GM18861 (cell line): ENCODE data around the gene CPNE2.
A peak's percentile ranks its signal among the peaks of the same experiment; 100 is the strongest.
"Not testable (repeated sequence)": the region's sequence is repeated elsewhere in the genome, so short reads cannot be mapped to it uniquely, and the experiment has no call there.

ENCODE experiments used
- ATAC-seq: cut with Tn5 transposase; IDR thresholded peaks from one replicate; pipeline ENCODE4 v1.9.1; 2021; ENCODE audit not compliant: unreplicated experiment

CPNE2 gene

DNA sequence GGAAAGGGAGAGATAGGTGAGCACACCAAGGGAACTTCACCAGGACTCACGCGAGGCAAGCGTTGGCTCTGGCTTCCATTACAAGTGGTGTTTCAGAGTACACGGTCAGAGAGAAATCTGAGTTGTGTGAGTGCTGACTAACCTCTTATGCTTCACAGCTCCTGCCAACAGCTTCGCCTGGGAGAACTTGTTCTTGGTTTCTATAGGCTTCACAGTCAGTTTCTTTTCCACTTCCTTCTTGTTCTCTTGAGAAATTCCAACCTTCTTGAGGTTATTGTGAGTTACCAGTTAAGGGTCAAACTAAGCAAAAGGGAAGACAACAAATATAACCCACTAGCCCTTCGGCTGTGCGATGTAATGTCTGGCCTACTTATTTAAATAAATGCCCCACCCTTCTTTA, 74.6 kb downstream of the CPNE2 start:
- ATAC-seq = no peak

DNA sequence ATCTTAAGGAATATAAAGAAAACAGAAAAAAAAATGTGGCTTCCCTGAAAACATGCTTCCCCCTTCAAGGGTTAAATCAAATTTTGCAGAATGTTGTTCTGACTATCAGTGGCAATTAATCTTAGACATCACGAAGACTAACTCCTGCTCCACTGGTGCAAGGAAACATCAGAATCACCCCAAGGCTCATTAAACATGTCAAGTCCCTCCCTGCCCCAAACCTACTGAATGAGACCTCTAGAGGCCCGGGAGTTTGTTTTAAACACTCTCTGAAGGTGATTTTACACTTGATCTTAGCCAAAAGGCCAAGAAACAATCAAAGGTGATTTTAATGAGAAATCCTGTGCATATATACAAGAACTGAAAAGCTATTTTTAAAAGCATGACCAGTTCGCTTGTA, 75.2 kb downstream of the CPNE2 start:
- ATAC-seq = no peak

DNA sequence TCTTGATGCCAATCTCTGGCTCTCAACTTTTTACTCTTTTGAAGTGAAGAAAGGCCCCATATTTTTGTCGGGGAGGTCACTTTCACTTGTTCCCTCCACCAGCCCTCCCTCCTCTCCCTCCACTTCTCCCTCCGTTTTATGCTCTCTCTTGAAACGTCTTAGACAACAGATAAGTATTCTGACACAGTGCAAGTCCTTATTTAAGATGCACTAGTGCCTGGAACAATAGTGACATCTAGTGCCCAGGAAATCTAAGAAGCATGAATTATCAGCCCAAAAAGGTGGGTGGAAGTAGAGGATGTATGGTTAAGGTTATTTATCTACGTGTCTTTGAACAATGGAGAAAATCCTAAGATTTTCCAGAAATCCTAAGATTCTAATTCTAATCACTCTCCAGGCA, 75.6 kb downstream of the CPNE2 start:
- ATAC-seq = no peak

DNA sequence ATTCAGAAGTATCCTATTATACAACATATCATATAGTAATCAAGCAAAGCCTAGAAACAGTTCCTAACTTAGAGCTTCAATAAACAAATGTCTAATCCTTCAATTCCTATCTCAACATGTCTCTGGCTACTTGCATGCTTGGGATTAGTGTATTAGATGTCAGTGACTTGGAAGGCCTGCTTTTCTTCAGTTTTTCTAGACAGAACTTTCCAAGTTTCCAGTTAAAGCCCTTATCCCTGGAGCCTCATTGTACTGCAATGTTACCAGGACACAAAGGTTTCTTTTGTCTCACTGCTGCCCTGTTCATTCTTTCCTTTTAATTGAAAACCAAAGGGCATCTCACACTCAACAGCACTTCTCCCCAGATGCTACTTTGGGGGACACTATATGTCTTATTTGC, 76.9 kb downstream of the CPNE2 start:
- no peak for ATAC-seq

DNA sequence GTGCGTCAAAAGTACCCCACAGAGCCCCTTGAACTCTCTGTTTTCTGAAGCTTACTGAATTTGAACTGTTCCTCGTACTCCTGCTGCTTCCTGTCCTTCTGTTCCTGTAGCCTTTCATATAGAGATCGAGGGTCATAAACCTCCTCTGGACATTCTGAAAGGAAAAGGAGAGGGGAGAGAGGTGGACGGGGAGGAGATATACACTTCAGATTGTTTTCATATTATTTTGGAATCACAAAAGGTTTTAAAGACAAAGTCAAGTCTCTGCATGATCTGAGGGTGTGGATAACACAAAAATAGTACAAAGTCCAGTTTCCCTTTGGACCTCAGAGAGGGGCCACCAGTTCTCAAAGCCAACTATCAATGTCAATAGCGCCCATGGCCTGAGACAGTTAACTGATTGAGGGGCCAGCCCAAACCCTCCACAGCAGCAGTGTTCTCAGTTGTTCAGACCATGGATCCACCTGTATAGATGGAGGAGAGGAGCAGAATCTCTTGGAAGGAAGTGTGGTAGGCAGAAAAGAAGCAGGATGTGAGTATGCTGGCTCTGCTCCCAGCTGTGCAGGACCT, 80.4 kb downstream of the CPNE2 start:
- no peak for ATAC-seq

DNA sequence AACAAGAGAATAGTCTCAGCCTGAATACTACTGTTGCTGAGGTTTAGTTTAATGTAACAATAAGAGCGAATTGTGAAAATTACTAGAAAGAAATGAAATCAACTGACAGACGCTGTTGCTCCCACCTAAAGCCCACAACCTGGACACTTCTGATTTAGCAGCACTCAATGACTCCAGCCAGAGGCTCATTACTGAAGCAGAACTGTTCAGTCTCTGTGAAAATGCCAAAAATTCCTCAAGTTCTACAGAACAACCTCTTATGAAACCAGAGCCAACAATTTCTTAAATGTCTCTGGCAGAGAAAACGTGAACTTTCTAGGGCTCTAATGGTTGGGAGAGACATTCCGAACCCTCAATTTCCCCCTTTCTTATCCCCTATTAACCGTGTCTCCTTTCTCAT, 83.5 kb downstream of the CPNE2 start:
- ATAC-seq = no peak

DNA sequence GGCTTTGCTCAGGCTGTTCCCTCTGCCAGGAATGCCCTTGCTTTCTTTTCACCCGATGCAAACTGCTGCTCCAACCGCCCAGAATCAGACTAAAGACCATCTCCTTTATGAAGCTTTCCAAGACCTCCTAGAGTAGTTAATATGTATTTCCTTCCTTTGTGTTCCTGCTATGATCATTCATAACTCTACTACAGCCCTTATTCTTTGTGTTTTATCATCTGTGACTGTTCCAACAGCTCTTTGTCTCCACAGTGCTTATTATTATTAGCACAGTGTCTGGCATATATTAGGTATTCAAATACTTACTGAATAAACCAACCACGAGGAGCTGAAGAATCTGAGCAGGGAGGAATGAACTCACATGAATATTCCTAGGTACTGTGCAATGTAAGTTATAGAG, 85.8 kb downstream of the CPNE2 start:
- no peak for ATAC-seq

DNA sequence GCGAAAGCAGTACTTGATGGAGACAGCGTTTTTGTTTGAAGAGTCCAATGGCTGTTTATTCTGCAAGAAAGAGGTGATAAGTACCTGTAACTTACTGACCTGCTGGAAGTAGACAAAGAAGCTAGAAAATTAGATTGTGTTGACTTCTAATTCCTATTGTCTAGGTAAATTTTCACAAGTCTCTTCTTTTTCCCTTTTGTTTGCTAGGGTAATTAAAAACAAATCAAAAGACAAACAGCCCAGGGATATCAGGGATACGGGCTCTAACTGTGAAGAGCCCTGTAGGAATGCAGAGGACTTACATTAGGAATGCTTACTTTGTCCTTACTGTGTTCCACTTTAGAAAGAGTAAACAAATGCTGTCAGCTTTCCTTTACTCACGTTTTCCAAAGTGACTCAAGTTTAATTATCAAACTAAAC, 86.4 kb downstream of the CPNE2 start:
- ATAC-seq = no peak

DNA sequence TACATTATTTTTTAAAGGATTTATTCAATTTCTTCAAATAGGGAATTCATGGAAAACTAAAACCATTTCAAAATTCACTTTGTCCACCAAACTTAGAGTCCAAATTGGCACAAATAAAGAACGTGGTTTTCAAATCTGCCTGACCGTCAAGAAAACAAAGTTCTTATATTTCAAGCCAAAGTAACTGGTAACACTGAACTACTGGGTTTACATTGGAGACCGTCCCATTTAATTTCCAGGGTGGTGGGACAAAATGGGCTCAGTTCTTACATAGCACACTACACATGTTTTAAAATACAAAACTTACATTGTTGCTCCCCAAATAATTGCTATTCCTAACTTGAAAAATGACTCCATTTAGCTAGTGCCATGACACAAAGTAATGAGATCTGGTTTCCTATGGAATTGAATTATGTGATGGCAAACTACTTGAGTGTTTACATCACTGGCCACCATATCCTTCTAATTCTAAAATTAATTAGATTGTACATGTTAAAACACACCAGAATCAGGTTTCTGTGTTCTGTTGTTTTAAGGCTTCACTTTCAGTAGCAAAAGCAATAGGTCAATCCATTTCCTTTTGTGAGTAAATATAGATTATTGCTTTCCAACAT, 86.9 kb downstream of the CPNE2 start:
- ATAC-seq = no peak

DNA sequence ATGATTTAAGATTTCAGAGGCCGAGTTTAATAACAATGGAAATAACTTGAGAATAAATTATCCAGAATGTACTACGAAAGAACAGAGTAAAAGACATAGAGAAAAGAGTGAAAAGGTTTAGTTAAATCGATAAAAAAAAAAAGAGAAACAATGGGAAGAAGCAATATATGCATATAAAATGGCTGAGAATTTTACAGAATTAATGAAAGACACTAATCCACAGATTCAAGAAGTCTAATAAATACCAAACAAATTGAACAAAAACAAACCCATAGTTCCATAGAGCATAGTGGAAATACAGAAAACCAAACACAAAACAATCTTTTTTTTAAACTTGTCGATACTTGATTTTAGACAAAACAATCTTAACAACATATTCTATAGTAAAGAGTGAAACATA, 91.7 kb downstream of the CPNE2 start:
- no peak for ATAC-seq

DNA sequence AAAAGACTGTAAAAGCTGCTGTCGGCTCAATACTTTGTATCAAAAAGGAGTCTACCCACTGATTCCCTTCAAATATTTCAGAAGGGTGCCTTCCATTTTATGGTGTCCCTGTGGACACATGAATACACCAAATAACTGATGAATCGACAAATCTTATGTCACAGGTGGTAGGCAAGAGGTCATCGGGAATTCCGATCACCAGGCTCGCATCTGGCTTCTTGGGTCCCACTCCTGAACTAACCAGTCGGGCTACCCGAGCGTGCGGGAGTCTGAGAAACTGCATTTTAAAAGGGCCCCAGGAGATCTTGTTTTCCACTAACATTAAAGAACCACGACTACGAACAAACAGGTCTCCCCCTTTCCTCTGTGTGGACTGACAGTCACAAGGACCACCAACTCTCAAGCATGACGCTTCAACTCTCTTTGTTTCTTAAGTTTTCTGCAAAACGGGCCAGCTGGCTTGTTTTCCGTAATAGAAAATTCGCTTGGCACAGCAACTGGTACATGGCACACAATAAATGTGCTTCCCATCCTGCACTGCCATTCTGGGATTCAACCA, 92.6 kb downstream of the CPNE2 start:
- ATAC-seq = no peak

DNA sequence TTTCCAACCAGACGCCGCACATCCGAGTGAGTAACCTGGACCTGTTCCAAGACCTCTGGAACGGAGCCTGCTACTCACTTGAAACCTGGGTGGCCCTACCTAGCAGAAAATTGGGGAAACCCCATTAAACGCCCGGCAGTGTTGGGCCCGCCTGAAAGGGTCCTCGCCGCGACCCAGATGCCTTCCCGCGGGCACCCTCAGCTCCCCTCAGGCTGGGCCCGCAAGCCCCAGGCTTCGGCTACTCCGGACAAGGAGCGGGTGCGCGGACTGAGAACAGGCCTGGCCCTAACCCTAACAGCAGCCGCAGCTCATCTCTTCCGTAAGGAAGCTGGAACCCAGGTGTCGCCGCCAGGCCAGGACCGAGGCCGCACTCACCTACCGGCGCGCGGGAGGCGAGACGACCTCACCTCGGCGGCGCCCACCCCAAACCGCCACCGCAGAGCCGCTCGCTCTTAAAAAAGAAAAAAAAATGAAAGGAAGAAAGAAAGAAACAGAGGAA, 93.1 kb downstream of the CPNE2 start:
- ATAC-seq = peak; percentile 20

DNA sequence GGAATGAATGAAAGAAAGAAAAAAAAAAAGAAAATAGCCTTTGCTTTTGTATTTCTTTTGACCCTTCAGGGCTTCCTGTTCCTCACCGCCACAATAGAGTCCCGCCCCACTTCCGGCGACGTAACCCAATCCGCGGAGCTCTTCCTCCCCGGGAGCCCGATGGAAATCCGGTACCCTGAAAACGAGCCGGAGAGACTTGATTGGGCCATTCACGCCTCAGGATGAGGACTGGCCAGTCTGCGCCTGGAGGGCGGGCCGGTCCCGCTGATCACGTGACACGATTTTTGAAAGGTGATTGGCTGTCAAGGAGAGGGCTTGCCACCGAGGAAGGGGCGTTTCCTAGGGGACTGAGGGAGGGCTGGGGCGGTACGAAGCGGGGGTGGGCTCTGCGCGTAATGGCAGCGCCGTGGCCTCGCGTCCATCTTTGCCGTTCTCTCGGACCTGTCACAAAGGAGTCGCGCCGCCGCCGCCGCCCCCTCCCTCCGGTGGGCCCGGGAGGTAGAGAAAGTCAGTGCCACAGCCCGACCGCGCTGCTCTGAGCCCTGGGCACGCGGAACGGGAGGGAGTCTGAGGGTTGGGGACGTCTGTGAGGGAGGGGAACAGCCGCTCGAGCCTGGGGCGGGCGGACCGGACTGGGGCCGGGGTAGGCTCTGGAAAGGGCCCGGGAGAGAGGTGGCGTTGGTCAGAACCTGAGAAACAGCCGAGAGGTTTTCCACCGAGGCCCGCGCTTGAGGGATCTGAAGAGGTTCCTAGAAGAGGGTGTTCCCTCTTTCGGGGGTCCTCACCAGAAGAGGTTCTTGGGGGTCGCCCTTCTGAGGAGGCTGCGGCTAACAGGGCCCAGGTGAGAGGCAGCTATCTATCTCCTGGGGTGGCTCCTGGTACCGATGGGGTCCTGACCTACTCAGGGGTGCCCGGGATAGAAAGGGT, 93.8 kb downstream of the CPNE2 start, which contains the start of the genes PSME3IP1 and RSPRY1:
PSME3IP1 (minus strand) TSS at position 95 of the 927 bp plus-strand sequence. CDS start 12,185 bp downstream, outside the sequence.
RSPRY1 (plus strand) TSS at position 385 of the 927 bp plus-strand sequence. CDS start 18,330 bp downstream, outside the sequence.
- ATAC-seq = peak; percentile 85

DNA sequence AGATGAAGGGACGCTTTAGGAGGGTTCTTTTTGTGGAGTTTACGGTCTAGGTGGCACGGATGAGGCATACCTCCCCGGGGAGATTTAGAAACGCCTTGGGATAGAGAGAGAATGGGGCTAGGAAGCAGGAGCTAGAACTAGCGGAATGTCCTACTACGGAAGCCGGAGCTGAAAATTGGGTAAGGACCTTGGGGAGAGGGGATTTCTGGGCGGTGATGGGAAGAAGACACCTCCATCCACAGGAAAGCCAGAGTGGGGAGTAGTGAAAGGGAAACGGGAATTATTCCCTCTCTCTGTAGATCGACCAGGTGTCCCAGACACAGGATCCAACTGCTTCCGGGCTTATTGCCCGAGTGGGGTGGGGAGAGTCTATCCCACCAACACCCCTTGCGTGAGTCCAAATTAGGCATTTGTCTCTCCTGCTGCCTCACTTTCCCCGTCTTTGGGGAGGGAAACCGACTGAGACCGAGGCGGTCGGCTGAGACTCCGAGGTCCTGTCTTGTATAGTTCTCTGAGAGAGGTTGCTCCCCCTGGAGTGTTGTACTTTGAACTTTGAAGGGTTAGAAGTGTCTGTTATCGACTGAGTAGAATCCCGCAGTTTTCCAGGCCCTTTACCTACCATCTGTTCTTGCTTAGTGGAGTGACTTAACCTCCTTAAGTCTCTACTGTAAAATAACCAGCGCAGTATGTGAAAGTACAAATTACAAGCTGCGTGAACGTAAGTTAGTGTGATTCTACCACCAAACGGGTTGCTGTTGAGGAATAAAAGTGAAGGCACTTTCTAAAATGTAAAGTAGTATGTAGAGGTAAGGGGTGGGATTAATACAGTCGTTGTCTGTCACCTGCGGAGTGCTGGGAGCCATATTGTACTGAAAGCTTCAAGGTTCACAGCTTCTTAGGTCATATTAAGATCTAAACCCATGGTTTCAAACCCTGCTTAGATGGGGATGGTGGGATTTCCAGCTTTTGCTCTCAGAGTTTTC, 94.8 kb downstream of the CPNE2 start:
- ATAC-seq = no peak

DNA sequence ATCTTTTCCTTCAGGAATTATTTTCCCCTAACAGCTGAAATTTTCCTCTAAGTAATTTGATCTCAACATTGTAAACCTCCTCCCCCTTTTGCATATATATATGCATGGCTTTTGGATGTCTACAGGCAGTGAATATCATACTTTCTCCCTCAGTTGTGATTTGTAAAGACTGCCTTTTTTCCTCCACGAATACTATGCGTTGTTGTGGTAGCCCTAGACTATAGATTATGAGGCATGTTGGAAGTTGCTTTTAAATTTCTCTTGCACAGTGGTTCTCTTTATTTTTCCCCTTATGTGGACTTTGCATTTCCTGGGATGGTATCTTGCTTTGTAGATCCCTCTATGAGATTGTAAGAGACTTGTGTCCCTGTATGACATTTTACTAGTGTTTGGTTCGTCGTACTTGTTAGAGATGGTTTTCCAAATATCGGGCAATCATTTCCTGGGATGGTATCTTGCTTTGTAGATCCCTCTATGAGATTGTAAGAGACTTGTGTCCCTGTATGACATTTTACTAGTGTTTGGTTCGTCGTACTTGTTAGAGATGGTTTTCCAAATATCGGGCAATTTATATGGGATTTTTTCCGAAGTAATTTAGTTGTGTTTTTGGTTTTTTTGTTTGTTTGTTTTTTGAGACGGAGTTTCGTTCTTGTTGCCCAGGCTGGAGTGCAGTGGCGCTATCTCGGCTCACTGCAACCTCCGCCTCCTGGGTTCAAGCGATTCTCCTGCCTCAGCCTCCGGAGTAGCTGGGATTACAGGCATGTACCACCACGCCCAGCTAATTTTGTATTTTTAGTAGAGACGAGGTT, 95.7 kb downstream of the CPNE2 start:
- not testable (repeated sequence) for ATAC-seq

DNA sequence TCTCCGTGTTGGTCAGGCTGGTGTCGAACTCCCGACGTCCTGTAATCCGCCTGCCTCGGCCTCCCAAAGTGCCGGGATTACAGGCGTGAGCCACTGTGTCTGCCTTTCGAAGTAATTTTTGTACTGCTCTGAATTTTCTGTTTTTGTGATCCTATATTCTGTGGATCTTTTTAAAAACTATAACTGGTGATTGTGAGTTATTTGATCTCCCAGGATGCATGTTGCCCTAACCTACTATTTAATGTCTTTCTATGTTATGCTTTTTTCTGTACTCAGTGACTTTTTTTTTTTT, 96.3 kb downstream of the CPNE2 start:
- ATAC-seq = no peak

DNA sequence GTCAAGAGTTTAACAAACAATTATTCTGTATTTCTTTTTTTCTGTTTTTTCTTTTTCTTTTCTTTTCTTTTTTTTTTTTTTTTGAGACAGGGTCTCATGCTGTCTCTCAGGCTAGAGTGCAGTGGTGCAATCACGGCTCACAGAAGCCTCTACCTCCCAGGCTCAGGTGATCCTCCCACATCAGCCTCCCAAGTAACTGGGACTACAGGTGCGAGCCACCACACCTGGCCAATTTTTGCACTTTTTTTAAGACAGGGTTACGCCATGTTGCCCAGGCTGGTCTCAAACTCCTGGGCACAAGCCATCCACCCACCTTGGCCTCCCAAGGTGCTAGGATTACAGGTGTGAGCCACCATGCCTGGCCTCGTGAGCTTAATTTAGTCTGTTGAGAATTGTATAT, 97.1 kb downstream of the CPNE2 start:
- not testable (repeated sequence) for ATAC-seq

DNA sequence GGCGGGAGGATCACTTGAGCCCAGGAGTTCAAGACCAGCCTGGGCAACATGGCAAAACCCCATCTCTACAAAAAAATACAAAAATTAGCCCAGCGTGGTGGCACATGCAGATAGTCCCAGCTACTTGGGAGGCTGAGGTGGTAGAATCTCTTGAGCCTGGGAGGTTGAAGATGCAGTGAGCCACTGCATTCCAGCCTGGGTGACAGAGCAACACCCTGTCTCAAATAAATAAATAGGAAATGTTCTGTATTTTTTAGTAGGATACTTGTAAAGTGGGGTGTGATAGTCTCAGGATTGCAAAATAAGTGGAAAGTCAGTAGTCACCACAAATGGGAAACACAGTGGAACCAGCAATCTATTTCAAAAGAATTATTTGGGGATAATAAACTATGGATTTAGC, 97.8 kb downstream of the CPNE2 start:
- no peak for ATAC-seq

DNA sequence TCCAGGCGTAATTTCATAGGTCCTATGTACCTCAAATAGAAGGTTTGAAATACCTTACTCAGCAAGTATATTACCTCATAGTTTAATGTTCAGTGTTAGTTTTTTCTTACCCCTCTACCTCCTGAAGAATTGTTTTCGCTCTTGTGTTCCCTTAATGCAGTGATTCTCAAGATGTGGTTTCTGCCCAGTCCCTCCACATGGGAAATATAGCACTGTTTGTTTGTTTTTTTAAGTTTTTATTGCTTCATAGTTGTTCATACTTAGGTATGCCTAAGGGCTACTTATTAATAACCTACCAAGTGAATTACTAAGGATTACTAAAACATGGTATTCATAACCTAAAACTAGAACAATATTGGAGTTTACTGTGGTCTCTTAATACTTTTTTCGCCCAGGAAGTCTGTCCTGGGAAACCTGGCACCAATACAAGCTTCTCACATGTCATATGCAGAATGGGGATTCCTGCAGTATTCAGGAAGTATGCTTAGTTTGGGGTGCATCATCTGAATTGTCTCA, 98.7 kb downstream of the CPNE2 start:
- ATAC-seq = no peak
